HG02970 (cell line): ENCODE results near the gene DLG1.
"Not testable (repeated sequence)": the region's sequence is repeated elsewhere in the genome, so short reads cannot be mapped to it uniquely, and the experiment has no call there.

Source experiments
- ATAC-seq: cut with Tn5 transposase; IDR thresholded peaks from one replicate; pipeline ENCODE4 v1.9.1; 2021; ENCODE audit warnings: mild to moderate bottlenecking, moderate library complexity, moderate number of reproducible peaks; ENCODE audit not compliant: unreplicated experiment, low FRiP score

Gene DLG1

DNA sequence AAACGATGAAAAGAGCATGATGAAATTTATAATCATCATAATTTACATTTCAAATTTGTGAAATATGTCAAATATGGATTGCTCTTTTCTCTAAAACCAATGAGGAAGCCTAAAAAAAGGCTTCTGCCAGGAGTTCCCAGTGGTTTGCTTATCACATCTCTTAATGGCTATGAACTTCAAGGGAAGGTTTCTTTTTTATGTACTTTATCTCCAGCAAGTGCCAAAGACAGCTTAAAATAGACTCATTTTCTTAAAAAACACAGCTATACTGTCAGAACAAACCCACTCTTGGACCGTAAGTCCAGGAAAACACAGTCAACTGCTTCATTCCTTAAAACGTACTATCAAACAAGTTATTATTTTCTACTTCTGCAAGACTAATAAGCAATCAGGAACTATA is 80.2 kb downstream of the DLG1 start:
- ATAC-seq: no peak

- ATAC-seq: no peak
Measured at GRCh38 chr3:197216914-197217313, 81.5 kb downstream of the DLG1 start.

- ATAC-seq: no peak
Measured at GRCh38 chr3:197216169-197216860, 82.1 kb downstream of the DLG1 start.

GRCh38 chr3:197212290-197212689 is 86.1 kb downstream of the DLG1 start:
- ATAC-seq: no peak

DNA sequence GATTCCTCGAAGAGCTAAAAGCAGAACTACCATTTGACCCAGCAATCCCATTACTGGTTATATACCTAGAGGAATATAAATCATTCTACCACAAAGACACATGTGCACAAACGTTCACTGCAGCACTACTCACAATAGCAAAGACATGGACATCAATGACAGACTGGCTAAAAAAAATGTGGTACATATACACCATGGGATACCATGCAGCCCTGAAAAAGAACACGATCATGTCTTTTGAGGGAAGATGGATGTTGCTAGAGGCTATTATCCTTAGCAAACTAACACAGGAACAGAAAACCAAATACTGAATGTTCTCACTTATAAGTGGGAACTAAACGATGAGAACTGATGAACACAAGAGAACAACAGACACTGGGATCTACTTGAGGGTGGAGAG is 86.7 kb downstream of the DLG1 start:
- ATAC-seq: not testable (repeated sequence)

GRCh38 chr3:197209366-197210260 is 88.8 kb downstream of the DLG1 start:
- ATAC-seq: no peak

DNA sequence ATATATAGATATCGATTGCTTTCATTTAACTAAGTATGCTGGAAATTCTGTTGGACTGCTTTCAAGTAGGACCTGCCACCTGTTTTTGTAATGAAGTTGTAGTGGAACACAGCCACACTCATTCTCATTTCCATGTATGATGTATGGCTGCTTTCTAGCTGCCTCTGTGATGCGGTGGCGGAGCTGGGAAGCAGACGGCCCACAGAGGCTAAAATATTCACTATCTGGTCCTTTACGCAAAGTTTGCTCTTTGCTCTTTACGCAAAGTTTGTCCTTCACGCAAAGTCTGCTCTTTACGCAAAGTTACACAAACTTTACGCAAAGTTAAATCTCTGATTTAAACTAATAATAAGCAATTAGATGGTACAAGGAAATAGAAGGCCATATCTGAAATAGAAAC is 91.5 kb downstream of the DLG1 start:
- ATAC-seq: no peak

GRCh38 chr3:197205675-197206074 is 92.7 kb downstream of the DLG1 start:
- ATAC-seq: no peak

DNA sequence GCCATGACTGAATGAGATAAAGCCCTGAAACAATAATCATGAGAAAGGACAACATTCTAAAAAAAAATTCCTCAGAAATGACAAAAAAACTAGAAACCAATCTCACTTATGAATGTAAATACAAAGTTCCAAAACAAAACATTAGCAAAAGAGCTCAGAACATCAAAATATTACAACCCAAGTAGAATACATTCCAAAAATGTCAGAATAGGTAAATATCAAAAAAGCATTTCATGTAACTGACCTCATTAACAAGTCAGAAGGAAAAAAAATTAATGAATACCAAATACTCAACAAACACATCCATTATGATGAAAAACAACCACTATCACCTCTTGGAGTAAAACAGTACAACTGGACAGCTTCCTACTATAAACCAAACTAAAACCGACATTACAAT is 93.1 kb downstream of the DLG1 start:
- no peak for ATAC-seq

DNA sequence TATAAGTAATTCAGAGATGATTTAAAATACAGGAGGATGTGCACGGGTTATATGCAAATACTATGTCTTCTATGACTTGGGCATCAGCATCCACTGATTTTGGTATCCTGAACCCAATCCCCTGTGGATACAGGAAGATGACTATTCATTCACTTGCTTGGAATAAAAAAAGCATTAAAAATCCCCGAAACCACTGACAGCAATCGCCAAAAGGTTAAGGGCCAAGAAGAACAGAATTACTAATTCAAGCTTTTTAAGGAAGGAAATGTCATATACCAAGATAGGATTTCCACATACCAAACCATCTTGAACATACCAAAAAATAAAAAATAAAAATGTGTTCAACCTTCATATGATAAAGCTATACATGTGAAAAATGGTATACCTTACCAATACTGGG is 93.7 kb downstream of the DLG1 start:
- no peak for ATAC-seq

DNA sequence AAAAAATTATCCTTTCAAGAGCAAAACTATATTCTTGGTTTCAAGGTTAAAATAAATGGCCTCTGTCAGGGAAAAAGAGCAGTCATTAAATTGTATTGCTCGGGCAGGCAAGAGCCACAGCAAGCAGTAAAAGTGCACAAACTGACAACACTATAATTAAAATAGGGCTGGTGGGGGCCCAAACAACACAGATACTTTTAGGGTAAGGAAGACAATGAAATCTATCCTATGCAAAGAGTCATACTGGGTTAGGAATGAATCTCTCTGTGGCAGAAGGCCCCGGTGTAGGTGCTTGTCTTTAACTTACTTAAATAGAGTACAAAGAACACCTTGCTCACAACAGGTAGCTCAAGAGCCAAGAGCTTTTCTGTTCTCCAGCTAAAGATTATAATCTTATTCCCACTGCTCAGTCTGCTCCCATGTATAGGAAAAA is 94.7 kb downstream of the DLG1 start:
- ATAC-seq: no peak

DNA sequence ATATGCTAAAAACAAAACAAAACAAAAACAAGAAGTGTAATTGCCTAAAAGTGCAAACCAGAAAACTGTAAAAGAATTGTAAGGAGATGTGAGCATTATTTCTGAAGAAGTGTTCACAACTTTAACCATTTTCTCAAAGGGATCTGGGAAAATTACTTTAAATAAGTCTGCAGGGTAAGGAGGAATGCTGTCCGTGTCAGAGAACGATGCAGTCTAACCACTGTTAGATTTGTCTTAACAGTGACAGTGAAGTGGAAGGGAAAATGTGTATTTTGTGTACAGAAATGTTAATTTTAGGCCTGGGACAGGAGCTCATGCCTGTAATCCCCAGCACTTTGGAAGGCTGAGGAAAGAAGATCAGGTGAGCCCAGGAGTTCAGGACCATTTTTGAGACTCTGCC is 95.7 kb downstream of the DLG1 start:
- no peak for ATAC-seq

- no peak for ATAC-seq
Measured at GRCh38 chr3:197201791-197202452, 96.5 kb downstream of the DLG1 start.

DNA sequence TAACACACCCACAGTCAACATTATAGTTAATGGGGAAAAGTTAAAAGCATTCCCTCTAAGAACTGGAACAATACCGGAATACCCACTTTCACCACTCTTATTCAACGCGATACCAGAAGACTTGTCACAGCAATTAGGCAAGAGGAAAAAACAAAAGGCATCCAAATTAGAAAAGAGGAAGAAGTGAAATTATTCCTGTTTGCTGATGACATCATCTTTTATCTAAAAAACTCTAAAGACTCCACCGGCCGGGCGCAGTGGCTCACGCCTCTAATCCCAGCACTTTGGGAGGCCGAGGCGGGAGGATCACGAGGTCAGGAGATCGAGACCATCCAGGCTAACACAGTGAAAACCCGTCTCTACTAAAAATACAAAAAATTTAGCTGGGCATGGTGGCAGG is 97.6 kb downstream of the DLG1 start:
- ATAC-seq: not testable (repeated sequence)

- ATAC-seq: no peak
Measured at GRCh38 chr3:197197334-197197733, 101.1 kb downstream of the DLG1 start.

- ATAC-seq: no peak
Measured at GRCh38 chr3:197196192-197196591, 102.2 kb downstream of the DLG1 start.

- no peak for ATAC-seq
Measured at GRCh38 chr3:197195326-197195725, 103.1 kb downstream of the DLG1 start.

DNA sequence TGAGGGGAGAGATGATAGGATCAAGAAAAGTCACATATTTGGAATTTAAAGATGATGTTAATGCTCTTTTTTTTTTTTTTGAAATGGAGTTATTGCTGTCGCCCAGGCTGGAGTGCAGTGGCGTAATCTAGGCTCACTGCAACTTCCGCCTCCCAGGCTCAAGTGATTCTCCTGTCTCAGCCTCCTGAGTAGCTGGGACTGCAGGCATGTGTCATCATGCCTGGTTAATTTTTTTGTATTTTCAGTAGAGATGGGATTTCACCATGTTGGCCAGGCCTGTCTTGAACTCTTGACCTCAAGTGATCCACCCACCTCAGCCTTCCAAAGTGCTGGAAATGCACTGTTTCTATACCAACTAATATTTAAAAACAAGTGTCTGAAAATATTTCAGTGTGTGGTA is 104.7 kb downstream of the DLG1 start:
- not testable (repeated sequence) for ATAC-seq

GRCh38 chr3:197191897-197192296 is 106.5 kb downstream of the DLG1 start:
- ATAC-seq: no peak

- ATAC-seq: no peak
Measured at GRCh38 chr3:197189623-197190022, 108.8 kb downstream of the DLG1 start.

- no peak for ATAC-seq
Measured at GRCh38 chr3:197188963-197189362, 109.4 kb downstream of the DLG1 start.
